SK-N-SH treated with all-trans-retinoic acid at 6 μM for 48 hours (cell line): ENCODE data around the gene SYNDIG1.

Experiments used
- ATAC-seq: fragments of 200-7000 bp; cut with Tn5 transposase; 3 replicates; pipeline ENCODE4 v1.9.1; 2020; ENCODE audit warnings: mild to moderate bottlenecking, moderate library complexity
- BACH2 ChIP-seq: fragments of 250-450 bp; sonication (Bioruptor Pico); IDR thresholded peaks from 2 replicates; pipeline ENCODE4 v1.9.0; 2021; ENCODE audit warnings: mild to moderate bottlenecking, borderline replicate concordance
- CSDC2 ChIP-seq: fragments of 250-450 bp; sonication (Bioruptor Pico); IDR thresholded peaks from 2 replicates; pipeline ENCODE4 v1.5.0; 2020; ENCODE audit warnings: mild to moderate bottlenecking, moderate library complexity
- CSRNP3 ChIP-seq: fragments of 250-450 bp; sonication (Bioruptor Pico); IDR thresholded peaks from 2 replicates; pipeline ENCODE4 v1.5.1; 2021; ENCODE audit warnings: mild to moderate bottlenecking, moderate library complexity
- ESRRG ChIP-seq: fragments of 250-450 bp; sonication (Bioruptor Pico); IDR thresholded peaks from 2 replicates; pipeline ENCODE4 v1.6.1; 2021; ENCODE audit warnings: mild to moderate bottlenecking
- GLIS3 ChIP-seq: fragments of 250-450 bp; sonication (Bioruptor Pico); IDR thresholded peaks from 2 replicates; pipeline ENCODE4 v1.5.0; 2020; ENCODE audit warnings: mild to moderate bottlenecking, moderate library complexity
- ISL1 ChIP-seq: fragments of 250-450 bp; sonication (Bioruptor Pico); IDR thresholded peaks from 2 replicates; pipeline ENCODE4 v2.1.2; 2022; ENCODE audit warnings: mild to moderate bottlenecking, moderate library complexity
- OSR1 ChIP-seq: fragments of 250-450 bp; sonication (Bioruptor Pico); IDR thresholded peaks from 2 replicates; pipeline ENCODE4 v1.8.0; 2022; ENCODE audit warnings: moderate library complexity, mild to moderate bottlenecking, inconsistent platforms
- PATZ1 ChIP-seq: fragments of 250-450 bp; sonication (Bioruptor Pico); IDR thresholded peaks from 2 replicates; pipeline ENCODE4 v1.8.0; 2020; ENCODE audit warnings: mild to moderate bottlenecking, moderate library complexity, borderline replicate concordance
- PPARA ChIP-seq: fragments of 250-450 bp; sonication (Bioruptor Pico); IDR thresholded peaks from 2 replicates; pipeline ENCODE4 v1.5.0; 2020; ENCODE audit warnings: mild to moderate bottlenecking, borderline replicate concordance
- RARB ChIP-seq: fragments of 250-450 bp; sonication (Bioruptor Pico); IDR thresholded peaks from 2 replicates; pipeline ENCODE4 v1.8.0; 2021; ENCODE audit warnings: mild to moderate bottlenecking, moderate library complexity
- TOX ChIP-seq: fragments of 250-450 bp; sonication (Bioruptor Pico); IDR thresholded peaks from 2 replicates; pipeline ENCODE4 v1.8.0; 2021; ENCODE audit warnings: mild to moderate bottlenecking, moderate library complexity, borderline replicate concordance
- ZC3H10 ChIP-seq: fragments of 250-450 bp; sonication (Bioruptor Pico); IDR thresholded peaks from 2 replicates; pipeline ENCODE4 v1.5.1; 2021; ENCODE audit warnings: mild to moderate bottlenecking, moderate library complexity
- ZFP3 ChIP-seq: fragments of 250-450 bp; sonication (Bioruptor Pico); IDR thresholded peaks from 2 replicates; pipeline ENCODE4 v1.5.0; 2020; ENCODE audit warnings: mild to moderate bottlenecking, moderate library complexity
- ZFP30 ChIP-seq: fragments of 450-650 bp; formaldehyde crosslinking; IDR thresholded peaks from 2 replicates; pipeline ENCODE4 v1.5.0; 2022; ENCODE audit warnings: mild to moderate bottlenecking, moderate library complexity
- ZNF565 ChIP-seq: fragments of 450-650 bp; formaldehyde crosslinking; conservative IDR thresholded peaks from 2 replicates; pipeline ENCODE4 v1.5.0; 2020; ENCODE audit warnings: low read depth, mild to moderate bottlenecking, moderate library complexity
- ZNF70 ChIP-seq: fragments of 450-650 bp; formaldehyde crosslinking; IDR thresholded peaks from 2 replicates; pipeline ENCODE4 v1.5.0; 2020; ENCODE audit warnings: mild to moderate bottlenecking, moderate library complexity
- ZNF8 ChIP-seq: fragments of 450-650 bp; formaldehyde crosslinking; IDR thresholded peaks from 2 replicates; pipeline ENCODE4 v1.5.0; 2020; ENCODE audit warnings: mild to moderate bottlenecking, moderate library complexity
- TF ChIP-seq, protein P1 (sequence below): fragments of 250-450 bp; sonication (Bioruptor Pico); IDR thresholded peaks from 2 replicates; pipeline ENCODE4 v1.8.0; 2021; ENCODE audit warnings: low read depth, mild to moderate bottlenecking, moderate library complexity, borderline replicate concordance
- TF ChIP-seq, protein P2 (sequence below): fragments of 250-450 bp; sonication (Bioruptor Pico); IDR thresholded peaks from 2 replicates; pipeline ENCODE4 v1.5.1; 2020; ENCODE audit warnings: low read depth, mild to moderate bottlenecking, moderate library complexity
- TF ChIP-seq, protein P3 (sequence below): fragments of 250-450 bp; sonication (Bioruptor Pico); IDR thresholded peaks from 2 replicates; pipeline ENCODE4 v1.5.0; 2020; ENCODE audit warnings: mild to moderate bottlenecking, moderate library complexity

SYNDIG1 gene

GRCh38 chr20:24535941-24536730 lies 66.7 kb downstream of the SYNDIG1 start:
- ATAC-seq = no peak
- no peak for TF ChIP-seq TOX
- TF ChIP-seq, protein P1, sequence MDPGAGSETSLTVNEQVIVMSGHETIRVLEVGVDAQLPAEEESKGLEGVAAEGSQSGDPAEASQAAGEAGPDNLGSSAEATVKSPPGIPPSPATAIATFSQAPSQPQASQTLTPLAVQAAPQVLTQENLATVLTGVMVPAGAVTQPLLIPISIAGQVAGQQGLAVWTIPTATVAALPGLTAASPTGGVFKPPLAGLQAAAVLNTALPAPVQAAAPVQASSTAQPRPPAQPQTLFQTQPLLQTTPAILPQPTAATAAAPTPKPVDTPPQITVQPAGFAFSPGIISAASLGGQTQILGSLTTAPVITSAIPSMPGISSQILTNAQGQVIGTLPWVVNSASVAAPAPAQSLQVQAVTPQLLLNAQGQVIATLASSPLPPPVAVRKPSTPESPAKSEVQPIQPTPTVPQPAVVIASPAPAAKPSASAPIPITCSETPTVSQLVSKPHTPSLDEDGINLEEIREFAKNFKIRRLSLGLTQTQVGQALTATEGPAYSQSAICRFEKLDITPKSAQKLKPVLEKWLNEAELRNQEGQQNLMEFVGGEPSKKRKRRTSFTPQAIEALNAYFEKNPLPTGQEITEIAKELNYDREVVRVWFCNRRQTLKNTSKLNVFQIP (CRISPR knock-in tag) = no peak

DNA sequence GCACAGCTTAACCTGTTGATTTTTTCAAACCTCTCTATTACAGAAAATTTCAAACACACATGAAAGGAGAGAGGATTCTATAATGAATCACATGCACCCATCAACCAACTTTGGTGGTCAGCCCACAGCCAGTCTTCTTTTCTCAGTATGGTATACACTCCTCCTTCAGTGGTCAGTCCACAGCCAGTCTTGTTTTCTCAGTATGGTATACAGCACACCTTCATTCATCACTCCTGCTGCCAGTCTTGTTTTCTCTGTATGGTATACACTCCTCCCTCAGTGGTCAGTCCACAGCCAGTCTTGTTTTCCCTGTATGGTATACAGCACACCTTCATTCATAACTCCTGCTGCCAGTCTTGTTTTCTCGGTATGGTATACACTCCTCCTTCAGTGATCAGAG lies 67.8 kb downstream of the SYNDIG1 start:
- TF ChIP-seq PPARA = no peak
- TF ChIP-seq, protein P2, sequence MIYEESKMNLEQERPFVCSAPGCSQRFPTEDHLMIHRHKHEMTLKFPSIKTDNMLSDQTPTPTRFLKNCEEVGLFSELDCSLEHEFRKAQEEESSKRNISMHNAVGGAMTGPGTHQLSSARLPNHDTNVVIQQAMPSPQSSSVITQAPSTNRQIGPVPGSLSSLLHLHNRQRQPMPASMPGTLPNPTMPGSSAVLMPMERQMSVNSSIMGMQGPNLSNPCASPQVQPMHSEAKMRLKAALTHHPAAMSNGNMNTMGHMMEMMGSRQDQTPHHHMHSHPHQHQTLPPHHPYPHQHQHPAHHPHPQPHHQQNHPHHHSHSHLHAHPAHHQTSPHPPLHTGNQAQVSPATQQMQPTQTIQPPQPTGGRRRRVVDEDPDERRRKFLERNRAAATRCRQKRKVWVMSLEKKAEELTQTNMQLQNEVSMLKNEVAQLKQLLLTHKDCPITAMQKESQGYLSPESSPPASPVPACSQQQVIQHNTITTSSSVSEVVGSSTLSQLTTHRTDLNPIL (CRISPR knock-in tag) = no peak
- no peak for TF ChIP-seq ISL1 (CRISPR knock-in tag)
- no peak for TF ChIP-seq ZNF565
- no peak for TF ChIP-seq ZC3H10 (CRISPR knock-in tag)
- TF ChIP-seq CSDC2 (CRISPR knock-in tag) = no peak
- no peak for TF ChIP-seq BACH2 (CRISPR knock-in tag)
- TF ChIP-seq CSRNP3 (CRISPR knock-in tag) = no peak
- TF ChIP-seq ZFP3 (CRISPR knock-in tag) = no peak
- TF ChIP-seq GLIS3 (CRISPR knock-in tag) = no peak
- TF ChIP-seq OSR1 (CRISPR knock-in tag) = no peak
- no peak for ATAC-seq

DNA sequence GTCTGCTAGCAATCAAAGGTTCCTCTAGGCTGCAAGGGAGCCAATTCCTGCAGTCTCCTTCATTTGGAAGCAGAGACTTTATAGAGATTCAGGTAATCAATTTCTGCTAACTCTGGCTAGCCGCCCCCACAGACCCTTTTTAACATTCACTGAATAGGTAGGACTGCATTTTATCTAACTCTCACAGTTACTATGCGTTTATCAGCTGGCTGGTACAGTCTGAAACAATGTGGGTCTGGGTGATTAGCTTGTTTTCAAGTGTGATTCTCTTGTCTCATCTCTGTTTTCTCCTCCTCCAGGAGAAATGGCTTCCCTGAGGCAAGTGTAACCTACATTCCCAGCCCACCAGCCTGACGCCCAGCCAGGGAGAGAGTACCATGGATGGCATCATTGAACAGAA lies 73.3 kb downstream of the SYNDIG1 start:
- TF ChIP-seq, protein P3, sequence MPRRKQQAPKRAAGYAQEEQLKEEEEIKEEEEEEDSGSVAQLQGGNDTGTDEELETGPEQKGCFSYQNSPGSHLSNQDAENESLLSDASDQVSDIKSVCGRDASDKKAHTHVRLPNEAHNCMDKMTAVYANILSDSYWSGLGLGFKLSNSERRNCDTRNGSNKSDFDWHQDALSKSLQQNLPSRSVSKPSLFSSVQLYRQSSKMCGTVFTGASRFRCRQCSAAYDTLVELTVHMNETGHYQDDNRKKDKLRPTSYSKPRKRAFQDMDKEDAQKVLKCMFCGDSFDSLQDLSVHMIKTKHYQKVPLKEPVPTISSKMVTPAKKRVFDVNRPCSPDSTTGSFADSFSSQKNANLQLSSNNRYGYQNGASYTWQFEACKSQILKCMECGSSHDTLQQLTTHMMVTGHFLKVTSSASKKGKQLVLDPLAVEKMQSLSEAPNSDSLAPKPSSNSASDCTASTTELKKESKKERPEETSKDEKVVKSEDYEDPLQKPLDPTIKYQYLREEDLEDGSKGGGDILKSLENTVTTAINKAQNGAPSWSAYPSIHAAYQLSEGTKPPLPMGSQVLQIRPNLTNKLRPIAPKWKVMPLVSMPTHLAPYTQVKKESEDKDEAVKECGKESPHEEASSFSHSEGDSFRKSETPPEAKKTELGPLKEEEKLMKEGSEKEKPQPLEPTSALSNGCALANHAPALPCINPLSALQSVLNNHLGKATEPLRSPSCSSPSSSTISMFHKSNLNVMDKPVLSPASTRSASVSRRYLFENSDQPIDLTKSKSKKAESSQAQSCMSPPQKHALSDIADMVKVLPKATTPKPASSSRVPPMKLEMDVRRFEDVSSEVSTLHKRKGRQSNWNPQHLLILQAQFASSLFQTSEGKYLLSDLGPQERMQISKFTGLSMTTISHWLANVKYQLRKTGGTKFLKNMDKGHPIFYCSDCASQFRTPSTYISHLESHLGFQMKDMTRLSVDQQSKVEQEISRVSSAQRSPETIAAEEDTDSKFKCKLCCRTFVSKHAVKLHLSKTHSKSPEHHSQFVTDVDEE = no peak
- TF ChIP-seq ZNF70 (CRISPR knock-in tag) (no peak), ZFP3 (CRISPR knock-in tag) (no peak), RARB (no peak), ZNF8 (CRISPR knock-in tag) (no peak)
- TF ChIP-seq, all 23 proteins: peak for 0
- ATAC-seq = no peak

DNA sequence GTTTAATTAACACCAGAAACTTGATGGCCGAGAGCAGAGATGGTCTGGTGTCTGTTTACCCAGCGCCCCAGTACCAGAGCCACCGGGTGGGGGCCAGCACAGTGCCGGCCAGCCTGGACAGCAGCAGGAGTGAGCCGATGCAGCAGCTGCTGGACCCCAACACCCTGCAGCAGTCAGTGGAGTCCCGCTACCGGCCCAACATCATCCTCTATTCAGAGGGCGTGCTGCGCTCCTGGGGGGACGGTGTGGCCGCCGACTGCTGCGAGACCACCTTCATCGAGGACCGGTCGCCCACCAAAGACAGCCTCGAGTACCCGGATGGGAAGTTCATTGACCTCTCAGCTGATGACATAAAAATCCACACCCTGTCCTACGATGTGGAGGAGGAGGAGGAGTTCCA lies 73.7 kb downstream of the SYNDIG1 start:
- TF ChIP-seq BACH2 (CRISPR knock-in tag) = no peak
- TF ChIP-seq, all 23 proteins: peak for 0
- ATAC-seq = no peak

DNA sequence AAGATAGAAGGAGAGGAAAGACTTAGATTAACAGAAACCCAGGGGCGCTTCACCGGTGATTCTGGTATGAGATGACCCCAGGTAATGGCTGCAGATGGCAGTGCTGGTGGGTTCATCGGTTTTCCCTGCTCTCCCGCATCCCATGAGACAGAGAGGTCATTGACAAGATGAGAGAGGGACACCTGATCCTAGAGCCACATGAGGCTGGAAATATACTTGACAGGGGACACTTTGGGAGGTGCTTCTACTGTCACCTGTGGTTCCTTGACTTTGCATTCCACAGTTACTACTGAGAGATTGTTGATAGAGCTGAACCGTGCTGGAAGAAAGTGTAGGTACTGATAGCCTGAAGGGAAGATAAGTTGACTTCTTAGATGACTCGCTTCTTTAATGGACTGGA lies 74.3 kb downstream of the SYNDIG1 start:
- TF ChIP-seq PATZ1 (CRISPR knock-in tag) (no peak), ESRRG (CRISPR knock-in tag) (no peak), ZNF70 (CRISPR knock-in tag) (no peak), ZNF565 (no peak), ZFP30 (CRISPR knock-in tag) (no peak), CSRNP3 (CRISPR knock-in tag) (no peak), ZC3H10 (CRISPR knock-in tag) (no peak)
- TF ChIP-seq, protein P3 = no peak
- TF ChIP-seq, all 23 proteins: peak for 0
- no peak for ATAC-seq
